Measurements from ENCODE around the gene DHRS4.
"Not testable (repeated sequence)": the region's sequence is repeated elsewhere in the genome, so short reads cannot be mapped to it uniquely, and the experiment has no call there.

Gene DHRS4

DNA sequence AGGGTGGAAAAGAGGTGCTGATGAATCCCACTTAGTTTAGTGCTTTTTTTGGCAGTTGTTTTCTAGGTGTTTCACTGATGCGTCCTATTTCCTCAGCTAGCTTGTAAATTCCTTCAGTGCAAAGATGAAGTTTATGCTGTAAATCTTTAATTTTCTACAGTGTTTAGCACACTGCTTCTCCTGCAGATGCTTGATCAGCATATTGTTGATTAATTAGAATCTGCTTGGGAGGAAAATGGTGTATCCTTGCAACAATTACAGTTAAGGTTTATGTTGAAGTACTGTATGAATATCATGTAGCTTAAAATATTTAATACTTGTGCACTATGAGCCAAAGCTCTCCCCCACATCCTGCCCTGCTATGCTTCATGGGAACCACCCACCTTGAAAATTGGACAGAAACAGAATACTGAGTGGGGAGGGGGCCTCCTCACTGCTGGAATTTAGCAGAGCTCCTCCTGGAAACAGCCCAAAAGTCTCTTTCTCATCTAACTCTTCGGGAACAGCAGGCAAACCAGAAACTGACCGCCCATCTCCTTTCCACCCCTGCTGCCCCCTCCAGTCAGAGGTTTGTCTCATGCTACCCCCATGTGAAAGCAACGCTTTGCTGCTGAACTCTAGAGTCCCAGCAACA is 20.3 kb upstream of the DHRS4 start:
- no peaks in the 10 kb centered on the region for H3K27me3 ChIP-seq (ENCODE audit: low read depth)
- H3K9me3 ChIP-seq: no peaks in the 10 kb centered on the region
- no peaks in the 10 kb centered on the region for H3K36me3 ChIP-seq (replicated peaks)
- H3K4me3 ChIP-seq: no peak overlapping the region
- no peak for DNase-seq (ENCODE audit: low spot score in 2 of 2)
- peaks cover 10% of the 10 kb centered on the region for H3K4me1 ChIP-seq
- in situ Hi-C loops (cut with MboI; ENCODE audit: low sequenced_read_pairs): no loop called here

DNA sequence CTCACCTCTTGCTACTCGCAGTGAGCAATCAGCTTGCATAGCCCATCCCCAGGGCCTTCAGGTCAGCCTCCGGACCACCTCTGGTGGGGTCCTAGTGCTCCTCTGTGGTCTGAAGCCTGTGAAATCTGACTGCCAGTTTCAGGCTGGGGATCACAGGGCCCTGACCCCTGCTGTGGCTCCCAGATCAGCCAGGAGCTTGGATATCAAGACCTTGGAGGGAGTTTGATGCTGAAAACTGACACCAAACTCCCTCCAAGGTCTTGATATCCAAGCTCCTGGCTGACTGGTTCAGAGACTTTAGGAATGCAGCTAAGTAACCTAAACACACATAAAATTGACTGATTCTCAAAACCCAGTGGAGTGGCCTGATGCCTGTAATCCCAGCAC is 19.8 kb upstream of the DHRS4 start:
- in situ Hi-C loops (cut with MboI; ENCODE audit: low sequenced_read_pairs): no loop called here
- H3K4me1 ChIP-seq: peaks cover 7% of the 10 kb centered on the region
- H3K36me3 ChIP-seq (replicated peaks): no peaks in the 10 kb centered on the region
- no peak for DNase-seq (ENCODE audit: low spot score in 2 of 2)
- no peak overlapping the region for H3K4me3 ChIP-seq
- no peaks in the 10 kb centered on the region for H3K9me3 ChIP-seq
- no peaks in the 10 kb centered on the region for H3K27me3 ChIP-seq (ENCODE audit: low read depth)

- Histone ChIP-seq H3K27me3 (ENCODE audit: low read depth) (no peaks in the 10 kb centered on the region), H3K9me3 (no peaks in the 10 kb centered on the region), H3K4me3 (no peak overlapping the region), H3K4me1 (no peaks in the 10 kb centered on the region; the same call in 1 of the 2 replicates), H3K36me3 (replicated peaks) (no peaks in the 10 kb centered on the region)
- in situ Hi-C loops (cut with MboI; ENCODE audit: low sequenced_read_pairs): no loop called here
- DNase-seq (ENCODE audit: low spot score in 2 of 2): no peak
These were observed 18.4 kb upstream of the DHRS4 start for GRCh38 chr14:23935158-23935557.

DNA sequence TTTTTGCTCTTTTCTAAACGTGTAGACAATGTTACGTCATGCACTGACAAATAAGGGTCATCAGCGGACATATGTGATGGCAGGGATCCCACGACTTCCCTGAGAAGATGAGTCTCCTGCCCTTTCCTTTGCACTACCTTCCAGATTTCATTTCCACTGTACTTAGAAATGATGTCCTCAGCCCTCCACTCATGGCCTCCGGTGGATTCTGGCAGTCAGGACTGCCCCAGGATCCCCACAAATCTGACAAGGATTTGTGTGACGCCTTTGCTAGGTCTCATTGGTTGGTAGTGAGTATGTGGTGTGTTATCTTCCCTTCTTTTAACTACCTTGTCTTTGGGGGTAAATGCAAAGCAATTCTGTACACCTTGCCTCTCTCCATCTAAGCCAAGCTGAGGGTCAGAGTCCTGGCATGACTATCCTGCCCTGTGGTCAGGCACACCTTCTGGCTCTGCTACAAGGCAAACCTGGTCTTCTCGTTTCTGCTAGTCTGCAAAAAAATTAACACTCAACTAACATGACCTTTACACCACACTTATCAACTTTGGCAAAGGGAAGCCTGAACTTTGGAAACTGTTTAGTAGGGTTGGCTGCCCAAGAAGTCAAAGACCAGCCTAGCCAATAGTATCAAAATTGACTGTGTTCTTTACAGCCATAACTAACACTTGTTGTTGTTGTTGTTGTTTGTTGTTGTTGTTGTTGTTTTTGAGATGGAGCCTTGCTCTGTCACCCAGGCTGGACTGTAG is 17.3 kb upstream of the DHRS4 start:
- DNase-seq (ENCODE audit: low spot score in 2 of 2): no peak
- Histone ChIP-seq H3K27me3 (ENCODE audit: low read depth) (no peaks in the 10 kb centered on the region), H3K4me3 (no peak overlapping the region), H3K9me3 (no peaks in the 10 kb centered on the region), H3K4me1 (no peaks in the 10 kb centered on the region; the same call in 1 of the 2 replicates), H3K36me3 (replicated peaks) (no peaks in the 10 kb centered on the region)
- in situ Hi-C loops (cut with MboI; ENCODE audit: low sequenced_read_pairs): no loop called here

DNA sequence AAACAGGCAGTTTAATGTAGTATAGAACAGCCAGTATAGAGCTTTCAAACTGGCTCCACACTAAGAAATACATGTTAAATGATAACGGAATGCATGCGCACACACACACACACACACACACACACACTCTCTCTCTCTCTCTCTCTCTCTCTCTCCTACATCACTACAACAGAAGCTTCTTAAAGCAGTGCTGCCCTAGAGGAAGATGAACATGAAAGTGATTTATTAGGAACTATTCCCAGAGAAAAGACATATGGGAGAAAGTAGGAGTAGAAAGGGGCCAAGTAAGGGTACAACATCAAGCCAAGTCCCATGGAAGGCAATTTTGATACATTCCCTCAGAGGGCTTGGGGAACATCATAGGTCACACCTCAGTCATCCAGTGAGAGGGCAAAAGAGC is 16.4 kb upstream of the DHRS4 start:
- no peaks in the 10 kb centered on the region for H3K36me3 ChIP-seq (replicated peaks)
- in situ Hi-C loops (cut with MboI; ENCODE audit: low sequenced_read_pairs): no loop called here
- H3K27me3 ChIP-seq (ENCODE audit: low read depth): no peaks in the 10 kb centered on the region
- no peak overlapping the region for H3K4me3 ChIP-seq
- no peaks in the 10 kb centered on the region; the same call in 1 of the 2 replicates for H3K4me1 ChIP-seq
- no peaks in the 10 kb centered on the region for H3K9me3 ChIP-seq
- DNase-seq (ENCODE audit: low spot score in 2 of 2): no peak

DNA sequence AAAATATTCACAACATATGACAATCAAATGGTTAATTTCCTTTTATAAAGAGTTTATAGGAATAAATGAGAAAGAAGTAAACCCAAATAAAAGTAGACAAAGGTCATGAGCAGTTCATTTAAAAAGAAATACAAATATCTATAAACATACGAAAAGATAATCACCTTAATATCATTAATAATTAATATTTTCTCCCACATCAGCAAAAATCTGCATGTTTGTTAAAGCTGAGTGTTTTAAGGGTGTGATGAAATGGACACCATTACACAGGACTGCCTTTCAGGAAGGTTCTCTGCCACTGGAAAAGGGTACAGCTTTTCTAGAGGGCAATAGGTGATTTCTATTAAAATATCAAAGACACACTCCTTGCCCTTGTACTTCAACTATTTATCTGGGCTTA is 14.7 kb upstream of the DHRS4 start:
- H3K9me3 ChIP-seq: no peaks in the 10 kb centered on the region
- H3K4me3 ChIP-seq: no peak overlapping the region
- no peaks in the 10 kb centered on the region for H3K36me3 ChIP-seq (replicated peaks)
- H3K27me3 ChIP-seq (ENCODE audit: low read depth): no peaks in the 10 kb centered on the region
- no peak for DNase-seq (ENCODE audit: low spot score in 2 of 2)
- in situ Hi-C loops (cut with MboI; ENCODE audit: low sequenced_read_pairs): no loop called here
- no peaks in the 10 kb centered on the region; the same call in 1 of the 2 replicates for H3K4me1 ChIP-seq

DNA sequence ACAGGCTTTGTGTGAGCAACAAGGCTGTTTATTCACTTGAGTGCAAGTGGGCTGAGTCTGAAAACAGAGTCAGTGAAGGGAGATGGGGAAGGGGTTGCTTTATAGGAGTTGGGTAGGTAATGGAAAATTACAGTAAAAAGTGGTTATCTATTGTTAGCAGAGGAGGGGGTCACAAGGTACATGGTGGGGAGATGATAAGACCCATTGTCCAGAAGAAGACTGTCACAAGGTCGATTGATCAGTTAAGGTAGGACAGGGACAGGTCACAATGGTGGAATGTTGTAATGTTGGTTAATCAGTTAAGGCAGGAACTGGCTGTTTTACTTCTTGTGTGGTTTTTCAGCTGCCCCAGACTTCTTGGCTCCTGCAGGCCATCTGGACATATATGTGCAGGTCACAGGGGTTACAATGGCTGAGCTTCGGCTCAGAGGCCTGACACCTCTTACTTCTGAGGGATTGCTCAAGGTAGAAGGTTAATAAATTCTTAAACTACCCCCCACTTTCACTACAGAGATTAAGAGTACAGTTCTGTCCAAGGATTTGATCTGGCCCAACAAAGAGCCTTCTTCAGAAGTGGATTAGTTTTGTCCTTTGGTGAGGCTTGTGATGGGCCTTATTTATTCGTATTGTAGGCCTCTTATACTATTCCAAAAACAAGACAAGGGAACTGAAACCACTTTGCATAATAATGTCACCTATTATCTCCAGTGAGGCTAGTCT is 13.8 kb upstream of the DHRS4 start:
- Histone ChIP-seq H3K36me3 (replicated peaks) (no peaks in the 10 kb centered on the region), H3K9me3 (no peaks in the 10 kb centered on the region)

DNA sequence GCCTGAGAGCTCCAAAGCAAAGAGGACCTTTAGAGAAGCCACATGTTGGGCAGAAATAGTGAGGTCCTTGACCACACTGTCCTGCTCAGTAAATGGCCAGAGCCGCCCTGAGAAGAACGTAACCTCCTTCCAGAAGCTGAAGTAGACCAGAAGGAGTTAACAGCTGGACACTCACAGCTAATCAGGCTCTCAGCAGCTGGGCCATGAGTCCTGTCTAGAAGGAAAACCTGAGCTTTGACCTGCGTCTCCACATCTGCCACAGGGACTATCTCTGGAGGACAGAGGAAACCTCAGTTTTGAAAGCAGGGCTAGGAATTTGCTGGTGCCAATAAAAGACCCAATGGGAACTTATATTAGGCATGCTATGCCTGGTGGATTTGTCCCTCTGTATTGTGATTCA is 12.3 kb upstream of the DHRS4 start:
- in situ Hi-C loops (cut with MboI; ENCODE audit: low sequenced_read_pairs): no loop called here
- DNase-seq (ENCODE audit: low spot score in 2 of 2): no peak

More for the DNA sequence above, 13.8 kb upstream of the DHRS4 start:
- H3K4me1 ChIP-seq: no peaks in the 10 kb centered on the region; the same call in 1 of the 2 replicates
- no peak overlapping the region for H3K4me3 ChIP-seq
- no peaks in the 10 kb centered on the region for H3K27me3 ChIP-seq (ENCODE audit: low read depth)
- no peak for DNase-seq (ENCODE audit: low spot score in 2 of 2)
- in situ Hi-C loops (cut with MboI; ENCODE audit: low sequenced_read_pairs): no loop called here

GRCh38 chr14:23941669-23942068 is 11.9 kb upstream of the DHRS4 start:
- Histone ChIP-seq H3K9me3 (no peaks in the 10 kb centered on the region), H3K4me3 (no peak overlapping the region), H3K27me3 (ENCODE audit: low read depth) (no peaks in the 10 kb centered on the region), H3K4me1 (no peaks in the 10 kb centered on the region; the same call in 1 of the 2 replicates), H3K36me3 (replicated peaks) (no peaks in the 10 kb centered on the region)
- DNase-seq (ENCODE audit: low spot score in 2 of 2): no peak
- in situ Hi-C loops (cut with MboI; ENCODE audit: low sequenced_read_pairs): no loop called here

More for the DNA sequence above, 12.3 kb upstream of the DHRS4 start:
- Histone ChIP-seq H3K4me3 (no peak overlapping the region), H3K9me3 (no peaks in the 10 kb centered on the region), H3K36me3 (replicated peaks) (no peaks in the 10 kb centered on the region), H3K4me1 (no peaks in the 10 kb centered on the region; the same call in 1 of the 2 replicates), H3K27me3 (ENCODE audit: low read depth) (no peaks in the 10 kb centered on the region)

DNA sequence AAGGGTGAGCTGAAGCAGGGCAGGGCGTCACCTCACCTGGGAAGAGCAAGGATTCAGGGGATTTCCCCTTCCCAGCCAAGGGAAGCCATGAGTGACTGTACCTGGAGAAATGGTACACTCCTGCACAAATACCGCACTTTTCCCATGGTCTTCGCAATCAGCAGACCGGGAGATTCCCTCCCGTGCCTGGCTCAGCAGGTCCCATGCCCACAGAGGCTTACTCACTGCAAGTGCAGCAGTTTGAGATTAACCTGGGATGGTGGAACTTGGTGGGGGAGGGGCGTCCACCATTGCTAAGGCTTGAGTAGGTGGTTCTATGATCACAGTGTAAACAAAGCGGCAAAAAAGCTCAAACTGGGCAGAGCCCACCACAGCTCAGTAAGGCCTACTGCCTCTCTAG is 11.0 kb upstream of the DHRS4 start:
- Histone ChIP-seq H3K4me1 (no peaks in the 10 kb centered on the region; the same call in 1 of the 2 replicates), H3K27me3 (ENCODE audit: low read depth) (no peaks in the 10 kb centered on the region), H3K9me3 (no peaks in the 10 kb centered on the region), H3K4me3 (no peak overlapping the region), H3K36me3 (replicated peaks) (no peaks in the 10 kb centered on the region)
- no peak for DNase-seq (ENCODE audit: low spot score in 2 of 2)
- in situ Hi-C loops (cut with MboI; ENCODE audit: low sequenced_read_pairs): no loop called here

- H3K36me3 ChIP-seq (replicated peaks); H3K9me3 ChIP-seq; H3K4me3 ChIP-seq; DNase-seq (ENCODE audit: low spot score in 2 of 2); H3K27me3 ChIP-seq (ENCODE audit: low read depth); H3K4me1 ChIP-seq; in situ Hi-C loops (cut with MboI; ENCODE audit: low sequenced_read_pairs): not testable (repeated sequence)
These were observed 4.5 kb upstream of the DHRS4 start for GRCh38 chr14:23949069-23949468.

GRCh38 chr14:23950411-23951135 is 3.0 kb upstream of the DHRS4 start:
- Histone ChIP-seq H3K4me1 (no peaks in the 10 kb centered on the region), H3K36me3 (replicated peaks) (no peaks in the 10 kb centered on the region), H3K9me3 (no peaks in the 10 kb centered on the region; the same call in 1 of the 2 replicates), H3K4me3 (no peak overlapping the region), H3K27me3 (ENCODE audit: low read depth) (no peaks in the 10 kb centered on the region)
- DNase-seq (ENCODE audit: low spot score in 2 of 2): no peak
- in situ Hi-C loops (cut with MboI; ENCODE audit: low sequenced_read_pairs): no loop called here

DNA sequence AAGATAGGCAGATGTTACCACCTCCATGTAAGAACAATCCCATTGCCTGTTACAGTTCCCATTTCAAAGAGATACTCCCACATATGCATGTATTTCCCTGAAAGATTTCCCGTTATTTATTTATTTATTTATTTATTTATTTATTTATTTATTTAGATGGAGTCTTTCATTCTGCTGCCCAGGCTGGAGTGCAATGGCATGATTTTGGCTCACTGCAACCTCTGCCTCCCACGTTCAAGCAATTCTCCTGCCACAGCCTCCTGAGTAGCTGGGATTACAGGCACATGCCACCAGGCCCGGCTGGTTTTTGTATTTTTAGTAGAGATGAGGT is 2.5 kb upstream of the DHRS4 start:
- H3K9me3 ChIP-seq; H3K36me3 ChIP-seq (replicated peaks); DNase-seq (ENCODE audit: low spot score in 2 of 2); in situ Hi-C loops (cut with MboI; ENCODE audit: low sequenced_read_pairs); H3K4me1 ChIP-seq; H3K4me3 ChIP-seq; H3K27me3 ChIP-seq (ENCODE audit: low read depth): not testable (repeated sequence)
